ENCODE results near the gene C21orf91.

C21orf91 gene

GRCh38 chr21:17793246-17794123, 25.7 kb downstream of the C21orf91 start:
- ATAC-seq (ENCODE audit: low read depth) = peak; percentile 80
- no peaks in the 10 kb centered on the region for H3K9me3 Mint-ChIP-seq
- peaks cover 7% of the 10 kb centered on the region for H3K36me3 Mint-ChIP-seq

DNA sequence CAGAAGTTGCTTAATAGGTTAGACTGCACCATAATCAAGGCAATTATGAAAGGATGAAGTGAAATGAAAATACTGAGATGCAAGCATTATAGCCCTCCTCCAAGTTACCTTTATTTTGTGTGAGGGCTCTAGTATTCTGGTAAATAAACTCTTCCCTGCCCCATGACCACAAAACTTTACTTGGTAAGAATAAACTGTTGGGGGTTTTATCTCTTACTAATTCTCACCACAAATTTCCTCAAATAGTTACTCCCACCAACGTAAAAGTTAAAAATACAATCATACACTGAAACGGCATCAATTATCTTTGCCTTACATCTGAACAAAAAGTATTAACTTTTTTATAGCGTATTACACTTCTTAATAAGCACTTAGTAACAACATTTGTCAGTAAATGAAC, 29.5 kb downstream of the C21orf91 start:
- Mint-ChIP-seq H3K4me3 (peak overlapping the region; percentile 18), H3K27me3 (no peaks in the 10 kb centered on the region), H3K4me1 (peaks cover 13% of the 10 kb centered on the region), H3K9me3 (no peaks in the 10 kb centered on the region), H3K27ac (peak overlapping the region; percentile 43), H3K36me3 (peaks cover 21% of the 10 kb centered on the region)
- no peak for ATAC-seq (ENCODE audit: low read depth)
- DNase-seq (ENCODE audit: low spot score in 2 of 2) = no peak

More at GRCh38 chr21:17793246-17794123, 25.7 kb downstream of the C21orf91 start:
- peaks cover 11% of the 10 kb centered on the region for H3K4me1 Mint-ChIP-seq
- H3K27ac Mint-ChIP-seq = peak overlapping the region; percentile 86
- H3K27me3 Mint-ChIP-seq = no peaks in the 10 kb centered on the region
- H3K4me3 Mint-ChIP-seq = peak overlapping the region; percentile 68
- DNase-seq (ENCODE audit: low spot score in 2 of 2) = no peak

GRCh38 chr21:17789069-17789468, 30.1 kb downstream of the C21orf91 start:
- no peak for ATAC-seq (ENCODE audit: low read depth)

DNA sequence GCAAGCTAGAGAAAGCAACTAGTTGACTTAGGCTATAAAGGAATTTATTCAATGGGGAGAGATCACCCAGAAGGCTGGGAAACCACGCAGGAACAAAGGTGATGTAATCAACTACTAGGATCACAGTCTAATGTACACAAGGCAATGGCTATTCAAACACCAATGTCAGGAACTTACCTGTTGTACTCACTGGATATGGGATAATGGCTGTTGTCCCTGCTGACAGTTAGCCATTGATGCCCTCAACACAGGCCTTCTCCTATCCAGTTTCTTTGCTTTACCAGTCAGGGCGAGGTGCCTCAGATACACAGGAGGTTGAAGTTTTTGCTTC, 32.3 kb downstream of the C21orf91 start:
- Mint-ChIP-seq H3K9me3 (no peaks in the 10 kb centered on the region), H3K27ac (no peak overlapping the region), H3K27me3 (no peaks in the 10 kb centered on the region), H3K4me3 (no peak overlapping the region), H3K36me3 (peaks cover 21% of the 10 kb centered on the region), H3K4me1 (peaks cover 28% of the 10 kb centered on the region)
- no peak for ATAC-seq (ENCODE audit: low read depth)
- DNase-seq (ENCODE audit: low spot score in 2 of 2) = no peak

More at GRCh38 chr21:17789069-17789468, 30.1 kb downstream of the C21orf91 start:
- H3K9me3 Mint-ChIP-seq = no peaks in the 10 kb centered on the region
- H3K27ac Mint-ChIP-seq = peak overlapping the region; percentile 43
- DNase-seq (ENCODE audit: low spot score in 2 of 2) = no peak
- H3K4me1 Mint-ChIP-seq = peaks cover 18% of the 10 kb centered on the region
- H3K4me3 Mint-ChIP-seq = peak overlapping the region; percentile 59
- no peaks in the 10 kb centered on the region for H3K27me3 Mint-ChIP-seq
- peaks cover 21% of the 10 kb centered on the region for H3K36me3 Mint-ChIP-seq

GRCh38 chr21:17786071-17786850, 32.9 kb downstream of the C21orf91 start:
- H3K36me3 Mint-ChIP-seq = peaks cover 19% of the 10 kb centered on the region
- H3K4me3 Mint-ChIP-seq = no peak overlapping the region
- H3K4me1 Mint-ChIP-seq = peaks cover 31% of the 10 kb centered on the region
- ATAC-seq (ENCODE audit: low read depth) = no peak
- H3K27ac Mint-ChIP-seq = no peak overlapping the region
- DNase-seq (ENCODE audit: low spot score in 2 of 2) = no peak
- no peaks in the 10 kb centered on the region for H3K9me3 Mint-ChIP-seq
- H3K27me3 Mint-ChIP-seq = no peaks in the 10 kb centered on the region

DNA sequence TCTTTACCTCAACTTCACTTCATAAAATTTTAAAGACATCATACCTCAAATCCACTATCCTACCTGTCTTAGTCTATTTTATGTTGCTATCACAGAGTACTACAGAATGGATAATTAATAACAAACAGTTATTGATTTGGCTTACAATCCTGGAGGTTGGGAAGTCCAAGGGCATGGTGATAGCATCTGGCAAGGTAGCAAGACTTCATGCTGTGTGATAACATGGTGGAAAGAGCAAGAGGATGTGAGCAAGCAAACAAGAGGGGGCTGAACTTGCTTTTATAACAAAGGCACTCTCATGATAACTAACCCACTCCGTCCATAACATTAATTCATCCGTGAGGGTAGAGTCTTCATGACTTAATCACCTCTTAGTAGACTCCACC, 33.8 kb downstream of the C21orf91 start:
- Mint-ChIP-seq H3K36me3 (peaks cover 16% of the 10 kb centered on the region), H3K9me3 (no peaks in the 10 kb centered on the region), H3K4me3 (peak overlapping the region; percentile 74), H3K4me1 (peaks cover 40% of the 10 kb centered on the region), H3K27me3 (no peaks in the 10 kb centered on the region), H3K27ac (peak overlapping the region; percentile 85)
- DNase-seq (ENCODE audit: low spot score in 2 of 2) (no peak), ATAC-seq (ENCODE audit: low read depth) (no peak)

DNA sequence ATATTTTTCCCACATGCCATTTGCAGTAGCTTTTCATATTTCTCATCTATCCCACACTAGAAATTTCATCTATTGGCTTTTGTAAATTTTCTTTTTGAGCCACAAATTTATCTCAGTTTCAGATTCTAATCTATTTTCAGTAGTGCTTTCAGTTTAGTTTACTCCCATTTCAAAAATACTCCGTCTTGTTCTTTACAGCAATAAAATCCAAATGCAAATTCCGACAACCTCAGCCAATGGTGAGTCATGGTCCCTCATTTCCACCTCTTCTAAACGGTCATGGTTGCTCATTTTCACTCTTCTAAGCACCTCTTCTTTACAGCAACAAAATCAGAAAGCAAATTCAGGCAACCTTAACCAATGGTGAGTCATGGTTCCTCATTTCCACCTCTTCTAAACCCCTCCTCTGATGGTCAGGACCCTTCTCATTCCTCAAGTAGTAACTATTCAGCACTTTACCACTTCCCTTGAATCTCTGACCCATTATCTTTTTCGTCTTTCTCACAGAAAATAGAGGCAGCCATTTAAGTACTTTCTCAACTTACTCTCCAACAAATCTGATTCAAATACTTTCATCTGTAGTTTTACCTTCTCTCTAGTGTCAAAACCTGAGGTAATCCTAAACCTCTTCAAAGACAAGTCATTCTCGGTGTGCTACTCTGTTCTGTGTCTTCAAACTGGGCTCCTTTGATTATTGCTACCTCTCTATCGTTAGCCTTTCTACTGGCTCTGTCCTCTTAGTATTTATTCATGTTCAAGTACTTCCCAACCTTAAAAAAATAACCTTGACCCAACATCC, 34.4 kb downstream of the C21orf91 start:
- peak overlapping the region; percentile 74 for H3K4me3 Mint-ChIP-seq
- H3K27me3 Mint-ChIP-seq = no peaks in the 10 kb centered on the region
- H3K27ac Mint-ChIP-seq = peak overlapping the region; percentile 85
- DNase-seq (ENCODE audit: low spot score in 2 of 2) = no peak
- peaks cover 45% of the 10 kb centered on the region for H3K4me1 Mint-ChIP-seq
- peaks cover 16% of the 10 kb centered on the region for H3K36me3 Mint-ChIP-seq
- peak; percentile 28 for ATAC-seq (ENCODE audit: low read depth)
- H3K9me3 Mint-ChIP-seq = no peaks in the 10 kb centered on the region

DNA sequence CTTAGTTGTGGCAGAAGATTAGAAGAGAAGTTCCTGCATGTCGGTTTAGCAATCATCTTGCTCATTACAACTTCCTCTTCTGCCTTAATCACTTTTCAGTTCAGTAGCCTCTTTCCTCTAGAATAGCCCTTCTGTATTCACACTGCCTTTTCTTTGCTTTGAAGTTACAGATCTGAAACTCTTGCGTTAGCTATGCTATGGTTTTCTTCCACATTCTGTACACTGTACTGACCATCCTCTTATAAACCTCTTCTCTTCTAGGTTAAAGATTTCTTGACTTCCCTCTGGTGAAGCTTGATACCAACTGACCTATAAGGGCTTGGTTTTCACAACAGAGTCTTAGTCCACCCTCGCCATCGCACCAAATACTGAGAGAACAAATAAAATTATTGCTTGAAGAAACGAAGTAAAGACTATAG, 35.0 kb downstream of the C21orf91 start:
- H3K27me3 Mint-ChIP-seq = no peaks in the 10 kb centered on the region
- peaks cover 43% of the 10 kb centered on the region for H3K4me1 Mint-ChIP-seq
- ATAC-seq (ENCODE audit: low read depth) (peak; percentile 72), DNase-seq (ENCODE audit: low spot score in 2 of 2) (peak in 1 of 2 donors; percentile 11)
- H3K4me3 Mint-ChIP-seq = peak overlapping the region; percentile 74
- peak overlapping the region; percentile 85 for H3K27ac Mint-ChIP-seq
- H3K9me3 Mint-ChIP-seq = no peaks in the 10 kb centered on the region
- H3K36me3 Mint-ChIP-seq = peaks cover 16% of the 10 kb centered on the region

DNA sequence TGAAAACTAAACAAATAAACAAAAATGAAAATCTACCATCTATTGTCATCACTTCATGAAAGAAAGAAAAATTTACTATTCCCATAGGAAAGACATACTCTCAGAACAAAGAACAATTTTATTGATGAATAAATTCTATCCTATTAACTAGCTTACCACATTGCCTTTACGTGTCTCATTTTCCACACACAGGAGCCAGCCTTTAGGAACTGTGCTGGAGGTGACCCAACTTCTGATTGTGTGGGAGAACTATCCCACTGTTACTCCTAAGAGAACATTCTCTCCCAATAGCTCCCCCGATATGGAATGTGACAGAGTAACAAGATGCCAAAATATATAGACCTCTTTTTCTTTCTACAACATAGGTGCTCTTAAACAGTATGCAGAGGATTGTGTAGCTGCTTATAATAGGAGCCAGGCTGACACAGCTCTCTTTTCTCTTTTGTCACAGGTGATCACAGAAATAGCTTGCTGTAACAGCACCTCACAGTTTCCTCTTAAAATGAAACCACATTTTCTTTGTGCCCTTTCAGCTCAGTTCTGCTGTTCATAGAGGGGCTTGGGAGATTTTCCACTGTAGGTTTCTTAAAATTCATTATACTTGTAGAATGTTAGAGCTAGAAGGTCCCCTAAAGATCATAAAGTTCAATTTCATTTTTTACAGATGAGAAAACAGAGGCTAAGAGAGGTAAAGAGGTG, 35.5 kb downstream of the C21orf91 start:
- H3K4me3 Mint-ChIP-seq = peak overlapping the region; percentile 74
- peak in 1 of 2 donors; percentile 24 for DNase-seq (ENCODE audit: low spot score in 2 of 2)
- H3K4me1 Mint-ChIP-seq = peaks cover 43% of the 10 kb centered on the region
- H3K27ac Mint-ChIP-seq = peak overlapping the region; percentile 85
- peaks cover 16% of the 10 kb centered on the region for H3K36me3 Mint-ChIP-seq
- peak; percentile 69 for ATAC-seq (ENCODE audit: low read depth)
- H3K9me3 Mint-ChIP-seq = no peaks in the 10 kb centered on the region
- no peaks in the 10 kb centered on the region for H3K27me3 Mint-ChIP-seq

GRCh38 chr21:17783003-17783402, 36.2 kb downstream of the C21orf91 start:
- peaks cover 16% of the 10 kb centered on the region for H3K36me3 Mint-ChIP-seq
- H3K4me3 Mint-ChIP-seq = no peak overlapping the region
- no peak for DNase-seq (ENCODE audit: low spot score in 2 of 2)
- H3K27ac Mint-ChIP-seq = no peak overlapping the region
- H3K27me3 Mint-ChIP-seq = no peaks in the 10 kb centered on the region
- H3K4me1 Mint-ChIP-seq = peaks cover 43% of the 10 kb centered on the region
- no peaks in the 10 kb centered on the region for H3K9me3 Mint-ChIP-seq
- ATAC-seq (ENCODE audit: low read depth) = no peak

GRCh38 chr21:17782051-17782450, 37.1 kb downstream of the C21orf91 start:
- H3K36me3 Mint-ChIP-seq = peaks cover 13% of the 10 kb centered on the region
- H3K4me1 Mint-ChIP-seq = peaks cover 44% of the 10 kb centered on the region
- H3K9me3 Mint-ChIP-seq = no peaks in the 10 kb centered on the region
- DNase-seq (ENCODE audit: low spot score in 2 of 2) (no peak), ATAC-seq (ENCODE audit: low read depth) (no peak)
- peak overlapping the region; percentile 36 for H3K27ac Mint-ChIP-seq
- no peak overlapping the region for H3K4me3 Mint-ChIP-seq
- H3K27me3 Mint-ChIP-seq = no peaks in the 10 kb centered on the region

DNA sequence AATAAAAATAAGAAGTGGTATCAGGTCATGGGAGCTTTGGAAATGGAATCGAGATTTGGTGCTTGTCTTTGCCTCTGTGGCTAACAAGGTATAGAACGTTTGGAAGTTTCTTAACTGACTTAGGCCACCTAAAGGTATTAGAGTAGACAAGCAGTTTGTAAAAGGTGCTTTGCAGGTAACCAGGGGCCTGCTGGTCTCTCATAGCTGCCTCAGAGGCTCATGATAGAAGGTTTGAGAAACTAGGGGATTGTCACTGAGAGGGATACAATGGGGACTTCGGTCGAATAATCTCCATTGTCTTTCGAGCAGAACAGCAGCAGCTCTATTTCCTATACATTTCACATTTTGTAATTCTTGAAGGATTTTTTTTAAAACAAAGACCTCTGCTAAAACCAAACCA, 37.6 kb downstream of the C21orf91 start:
- Mint-ChIP-seq H3K4me1 (peaks cover 48% of the 10 kb centered on the region), H3K27ac (peak overlapping the region; percentile 92)

GRCh38 chr21:17780539-17780938, 38.6 kb downstream of the C21orf91 start:
- Mint-ChIP-seq H3K27ac (peak overlapping the region; percentile 92), H3K4me3 (peak overlapping the region; percentile 25), H3K27me3 (no peaks in the 10 kb centered on the region), H3K36me3 (peaks cover 3% of the 10 kb centered on the region), H3K9me3 (no peaks in the 10 kb centered on the region), H3K4me1 (peaks cover 54% of the 10 kb centered on the region)
- DNase-seq (ENCODE audit: low spot score in 2 of 2) (peak in 1 of 2 donors; percentile 20), ATAC-seq (ENCODE audit: low read depth) (peak; percentile 50)

More for the DNA sequence above, 37.6 kb downstream of the C21orf91 start:
- no peaks in the 10 kb centered on the region for H3K27me3 Mint-ChIP-seq
- no peaks in the 10 kb centered on the region for H3K9me3 Mint-ChIP-seq
- H3K4me3 Mint-ChIP-seq = no peak overlapping the region
- peaks cover 8% of the 10 kb centered on the region for H3K36me3 Mint-ChIP-seq
- no peak for DNase-seq (ENCODE audit: low spot score in 2 of 2)
- ATAC-seq (ENCODE audit: low read depth) = no peak

All from memory B cell (primary cell).